Parathyroid adenoma (tissue), 2 donors: Measurements from ENCODE around the gene SPON2.

Experiments
- H2AFZ ChIP-seq: fragments of 300-600 bp; sonication (generic); one replicate; pipeline ENCODE4 v1.7.0; 2017; ENCODE audit warnings: antibody characterized with exemption, mild to moderate bottlenecking
- H3K27ac ChIP-seq: fragments of 300-600 bp; sonication (generic); one replicate; pipeline ENCODE4 v1.7.0; 2017
- H3K27me3 ChIP-seq: fragments of 300-600 bp; sonication (generic); one replicate; pipeline ENCODE4 v1.7.0; 2017; ENCODE audit warnings: low read length; ENCODE audit not compliant: control insufficient read depth, insufficient read depth
- H3K36me3 ChIP-seq: fragments of 300-600 bp; sonication (generic); one replicate; pipeline ENCODE4 v1.7.0; 2017; ENCODE audit warnings: low read length; ENCODE audit not compliant: control insufficient read depth, insufficient read depth
- H3K4me1 ChIP-seq: fragments of 300-600 bp; sonication (generic); one replicate; pipeline ENCODE4 v1.7.0; 2017; ENCODE audit warnings: control low read depth
- H3K4me2 ChIP-seq: fragments of 300-600 bp; sonication (generic); one replicate; pipeline ENCODE4 v1.7.0; 2017; ENCODE audit warnings: low read length
- H3K4me3 ChIP-seq: fragments of 300-600 bp; sonication (generic); one replicate; pipeline ENCODE4 v1.7.0; 2017; ENCODE audit warnings: low read depth, low read length
- H3K79me2 ChIP-seq: fragments of 300-600 bp; sonication (generic); one replicate; pipeline ENCODE4 v1.7.0; 2017; ENCODE audit warnings: control low read depth
- H3K9ac ChIP-seq: fragments of 300-600 bp; sonication (generic); one replicate; pipeline ENCODE4 v1.7.0; 2017; ENCODE audit warnings: mild to moderate bottlenecking
- H3K9me3 ChIP-seq: fragments of 300-600 bp; sonication (generic); one replicate; pipeline ENCODE4 v1.7.0; 2017; ENCODE audit warnings: low read length; ENCODE audit not compliant: control insufficient read depth
- CTCF ChIP-seq: fragments of 300-600 bp; sonication (generic); IDR thresholded peaks from one replicate; pipeline ENCODE4 v1.7.0; 2017; ENCODE audit warnings: antibody characterized with exemption, mild to moderate bottlenecking
- donor health status: primary hyperparathyroidism.

SPON2 gene

GRCh38 chr4:1169691-1170096, 2.7 kb downstream of the SPON2 start:
- no peak for TF ChIP-seq CTCF
- no peaks in the 10 kb centered on the region for H3K4me1 ChIP-seq

GRCh38 chr4:1169171-1169671, 3.2 kb downstream of the SPON2 start:
- H3K4me1 ChIP-seq: no peaks in the 10 kb centered on the region
- TF ChIP-seq CTCF: no peak

More at GRCh38 chr4:1169691-1170096, 2.7 kb downstream of the SPON2 start:
- H2AFZ ChIP-seq: no peak overlapping the region
- H3K9ac ChIP-seq: no peak overlapping the region
- no peak overlapping the region for H3K27ac ChIP-seq
- H3K4me2 ChIP-seq: no peak overlapping the region
- no peak overlapping the region for H3K4me3 ChIP-seq
- H3K79me2 ChIP-seq: no peaks in the 10 kb centered on the region
- no peaks in the 10 kb centered on the region for H3K9me3 ChIP-seq
- H3K36me3 ChIP-seq: no peaks in the 10 kb centered on the region
- peaks cover 9% of the 10 kb centered on the region for H3K27me3 ChIP-seq

GRCh38 chr4:1168191-1169101, 3.9 kb downstream of the SPON2 start:
- no peaks in the 10 kb centered on the region for H3K9me3 ChIP-seq
- peaks cover 9% of the 10 kb centered on the region for H3K27me3 ChIP-seq
- no peak overlapping the region for H3K4me3 ChIP-seq
- no peak overlapping the region for H3K9ac ChIP-seq
- H3K27ac ChIP-seq: no peak overlapping the region
- H3K4me2 ChIP-seq: no peak overlapping the region
- H2AFZ ChIP-seq: no peak overlapping the region
- no peaks in the 10 kb centered on the region for H3K79me2 ChIP-seq
- no peaks in the 10 kb centered on the region for H3K4me1 ChIP-seq
- H3K36me3 ChIP-seq: no peaks in the 10 kb centered on the region
- TF ChIP-seq CTCF: no peak

More at GRCh38 chr4:1169171-1169671, 3.2 kb downstream of the SPON2 start:
- Histone ChIP-seq H3K36me3 (no peaks in the 10 kb centered on the region), H3K79me2 (no peaks in the 10 kb centered on the region), H3K27me3 (peaks cover 9% of the 10 kb centered on the region), H3K4me3 (no peak overlapping the region), H3K27ac (no peak overlapping the region), H3K9me3 (no peaks in the 10 kb centered on the region), H3K9ac (no peak overlapping the region), H2AFZ (no peak overlapping the region), H3K4me2 (no peak overlapping the region)

DNA sequence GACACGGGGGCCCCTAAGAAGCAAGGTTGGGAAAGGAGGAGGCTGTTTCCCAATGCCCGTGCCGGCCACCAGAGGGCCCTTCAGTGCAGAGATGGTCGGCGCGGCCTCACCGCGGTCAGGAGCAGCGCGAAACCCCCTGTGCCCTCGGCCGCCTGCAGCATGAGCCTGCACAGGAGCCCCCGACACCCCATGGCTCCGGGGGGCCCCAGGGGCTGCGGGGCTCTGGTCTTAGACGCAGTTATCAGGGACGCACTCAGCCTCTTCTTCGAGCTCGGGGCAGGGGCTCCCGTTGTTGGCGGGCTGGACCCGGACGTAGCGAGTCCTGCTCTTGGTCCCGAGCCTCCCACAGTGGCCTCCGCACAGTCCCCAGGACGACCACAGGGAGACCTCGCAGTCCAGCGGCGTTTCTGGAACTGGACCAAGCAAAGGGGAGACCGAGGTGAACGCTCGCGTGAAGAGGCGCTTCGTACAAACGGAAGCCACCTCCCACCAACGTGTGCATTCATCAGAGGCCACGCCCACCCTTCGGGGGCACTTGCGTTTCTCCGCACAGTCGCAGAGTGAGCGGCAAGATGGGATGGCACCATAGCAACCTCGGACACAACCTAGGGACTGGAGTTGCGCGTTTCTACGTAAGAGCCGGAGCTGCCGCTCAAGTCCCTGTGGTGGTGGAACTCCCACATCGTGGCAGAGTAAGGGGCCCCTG, 5.0 kb downstream of the SPON2 start:
- H3K4me3 ChIP-seq: peak overlapping the region; percentile 45
- no peak overlapping the region for H3K27ac ChIP-seq

More for the DNA sequence above, 5.0 kb downstream of the SPON2 start:
- Histone ChIP-seq H3K9me3 (no peaks in the 10 kb centered on the region), H3K36me3 (no peaks in the 10 kb centered on the region), H3K79me2 (no peaks in the 10 kb centered on the region), H2AFZ (peak overlapping the region; percentile 79), H3K9ac (no peak overlapping the region), H3K4me1 (no peaks in the 10 kb centered on the region), H3K27me3 (peaks cover 8% of the 10 kb centered on the region), H3K4me2 (peak overlapping the region; percentile 71)
- TF ChIP-seq CTCF: peak; percentile 77
